K562 (cell line): ENCODE results near the gene ADORA1. TPM values are rescaled to one million over a fixed set of nuclear protein-coding genes. Genes with fewer than 3 reads are reported as not detected.

Experiments
- ATAC-seq: fragments of 200-7000 bp; cut with Tn5 transposase; 3 replicates; pipeline ENCODE4 v1.9.1; 2020; ENCODE audit warnings: moderate library complexity
- BruUV-seq: library from RNA; stranded (reverse); fragments of 400-500 nt; replicated peaks from 2 replicates; lab custom pipeline; 2021; lab: Mats Ljungman, UMichigan
- CTCF ChIA-PET: fragments of 300-600 bp; formaldehyde crosslinking; extraction: SDS; loops from one replicate; lab custom pipeline; 2021; ENCODE audit warnings: low intra/inter-chr PET ratio; lab: Yijun Ruan, JAX
- POLR2A ChIA-PET: fragments of 300-600, 350-650 bp; sonication (Branson Sonifier 250); formaldehyde crosslinking; extraction: SDS; loops from one replicate; lab custom pipeline; 2021; ENCODE audit warnings: antibody characterized with exemption, inconsistent platforms; lab: Yijun Ruan, JAX
- DNase-seq, 4 experiments: peaks; one replicate each; pipeline versions ENCODE4 v3.0.0 to v3.0.0-alpha.2; 2011 to 2018; ENCODE audit warnings: low spot score in 3 of 4, mixed read lengths in 3 of 4; ENCODE audit errors: extremely low read depth in 1 of 4
- FAIRE-seq: peaks from 2 replicates; lab custom pipeline; 2011; peaks lifted over from hg19 to GRCh38; lab: Jason Lieb, UNC
- H2AFZ ChIP-seq: 2 replicates; pipeline ENCODE4 v1.6.0; 2011; ENCODE audit warnings: low read depth, low read length, control low read depth, inconsistent platforms
- H3K27ac ChIP-seq: fragments of 200-600 bp; 3 replicates; pipeline ENCODE4 v1.8.0; 2011; ENCODE audit warnings: low read depth, mild to moderate bottlenecking, control low read depth, inconsistent platforms, low read length, moderate library complexity, mixed read lengths; ENCODE audit errors: extremely low read depth
- H3K27me3 ChIP-seq, 2 experiments: fragments of 300-600 bp in 1 of 2; 2 replicates in 1 of 2; 3 replicates in 1 of 2; pipeline versions ENCODE4 v1.6.0 to v1.8.0; 2011; ENCODE audit warnings: inconsistent platforms in 2 of 2, low read length in 2 of 2, mild to moderate bottlenecking in 1 of 2, mixed read lengths in 1 of 2, moderate library complexity in 1 of 2; ENCODE audit not compliant: control insufficient read depth in 2 of 2, insufficient read depth in 2 of 2
- H3K36me3 ChIP-seq: fragments of 300-600 bp; 3 replicates; pipeline ENCODE4 v1.8.0; 2011; ENCODE audit warnings: mild to moderate bottlenecking, low read length, inconsistent platforms; ENCODE audit not compliant: control insufficient read depth, insufficient read depth
- H3K4me1 ChIP-seq, 2 experiments: fragments of 200-600 bp in 1 of 2; replicated peaks in 1 of 2; 2 replicates in 1 of 2; 3 replicates in 1 of 2; pipeline versions ENCODE4 v1.5.1 to v1.8.0; 2011; ENCODE audit warnings: inconsistent platforms in 2 of 2, low read length in 2 of 2, mild to moderate bottlenecking in 1 of 2, mixed read lengths in 1 of 2, moderate library complexity in 1 of 2; ENCODE audit not compliant: control insufficient read depth in 2 of 2, insufficient read depth in 2 of 2
- H3K4me2 ChIP-seq: 2 replicates; pipeline ENCODE4 v1.6.1; 2011; ENCODE audit warnings: low read length, control low read depth, inconsistent platforms, mixed read lengths; ENCODE audit not compliant: insufficient read depth
- H3K4me3 ChIP-seq: fragments of 200-600 bp; sonication (generic), shearing (Covaris generic); 2 replicates; pipeline ENCODE4 v1.5.1; 2016; ENCODE audit warnings: control low read depth, inconsistent platforms
- H3K79me2 ChIP-seq: fragments of 200-600 bp; 3 replicates; pipeline ENCODE4 v1.8.0; 2011; ENCODE audit warnings: low read length, inconsistent platforms; ENCODE audit not compliant: control insufficient read depth, insufficient read depth
- H3K9ac ChIP-seq, 2 experiments: 2 replicates each; pipeline versions ENCODE4 v1.6.0 to v1.6.1; 2011; ENCODE audit warnings: low read depth in 2 of 2, low read length in 2 of 2, control low read depth in 1 of 2, inconsistent platforms in 1 of 2, mild to moderate bottlenecking in 1 of 2, mixed read lengths in 1 of 2; ENCODE audit not compliant: insufficient read depth in 1 of 2
- H3K9me1 ChIP-seq: one replicate; pipeline ENCODE4 v1.6.0; 2011; ENCODE audit warnings: inconsistent platforms, mild to moderate bottlenecking, low read length, moderate library complexity; ENCODE audit not compliant: control insufficient read depth, insufficient read depth
- H3K9me3 ChIP-seq: replicated peaks from 2 replicates; pipeline ENCODE4 v1.5.1; 2011; ENCODE audit warnings: low read depth, low read length, inconsistent platforms; ENCODE audit not compliant: control insufficient read depth, insufficient read depth
- H4K20me1 ChIP-seq: replicated peaks from 2 replicates; pipeline ENCODE4 v1.6.1; 2011; ENCODE audit warnings: low read length, inconsistent platforms, mixed read lengths; ENCODE audit not compliant: control insufficient read depth, insufficient read depth
- ARID1B ChIP-seq: fragments of 450-650 bp; IDR thresholded peaks from 2 replicates; pipeline ENCODE4 v1.6.1; 2016; ENCODE audit warnings: antibody characterized with exemption, mild to moderate bottlenecking, inconsistent platforms
- CSDE1 ChIP-seq, 2 experiments: fragments of 450-650 bp; IDR thresholded peaks; 2 replicates each; pipeline ENCODE4 v1.6.1; 2016; ENCODE audit warnings: mild to moderate bottlenecking in 1 of 2
- ELK3 ChIP-seq: fragments of 450-650 bp; formaldehyde crosslinking; IDR thresholded peaks from 2 replicates; pipeline ENCODE4 v1.4.0; 2020; ENCODE audit warnings: mild to moderate bottlenecking
- SAP30 ChIP-seq: fragments of 200-600 bp; sonication (generic); IDR thresholded peaks from 2 replicates; pipeline ENCODE4 v1.6.1; 2012; ENCODE audit warnings: borderline replicate concordance, low read depth, mild to moderate bottlenecking, moderate library complexity, low read length, control low read depth, inconsistent platforms; ENCODE audit not compliant: insufficient read depth, poor library complexity, severe bottlenecking
- SNIP1 ChIP-seq: fragments of 450-650 bp; IDR thresholded peaks from 2 replicates; pipeline ENCODE4 v1.7.1; 2017; ENCODE audit warnings: low read depth, mild to moderate bottlenecking
- SRSF3 ChIP-seq: fragments of 200-400 bp; formaldehyde crosslinking; IDR thresholded peaks from 2 replicates; pipeline ENCODE4 v1.6.1; 2016; ENCODE audit warnings: mild to moderate bottlenecking, low read length, moderate library complexity; ENCODE audit not compliant: insufficient read depth
- WGBS: fragments of 100-300 bp; shearing (Covaris generic); methylation state at CpG from one replicate; pipeline ENCODE4 v1.1.6; 2016; ENCODE audit warnings: low coverage, mixed read lengths; ENCODE audit not compliant: insufficient coverage; ENCODE audit errors: missing lambda C conversion rate; 5-methylcytosine and 5-hydroxymethylcytosine counted together
- in situ Hi-C: fragments of 300-500 bp; cut with MboI; formaldehyde crosslinking; loops from 4 replicates; pipeline ENCODE4 v1.15.0; 2018; ENCODE audit warnings: inconsistent platforms, mixed read lengths
- intact Hi-C: fragments of 100-400 bp; cut with micrococcal nuclease; formaldehyde crosslinking; loops from 2 replicates; pipeline ENCODE4 v1.14.2; 2022
- polyA plus RNA-seq, 8 experiments: library from polyadenylated mRNA; depleted of rRNA in 4 of 8; stranded (reverse) in 5 of 8; unstranded in 3 of 8; fragments of >200 nt; fragmentation: Nextera tagmentation in 2 of 8; fragmentation: Illumina TruSeq in 1 of 8; extraction: Ambion mirVana in 2 of 8; extraction: Trizol in 1 of 8; gene quantifications; 2 replicates each; pipeline versions ENCODE4 v1.2.1 to v1.2.3, GENCODE V29; 2011 to 2014; ENCODE audit warnings: inconsistent platforms in 1 of 8, missing spikeins in 1 of 8
- total RNA-seq, 7 experiments: library from RNA; depleted of rRNA in 6 of 7; stranded (reverse); fragments of >200 nt in 6 of 7; fragmentation: Illumina TruSeq in 2 of 7; extraction: Trizol in 2 of 7; gene quantifications; 2 replicates each; pipeline versions ENCODE4 v1.2.1 to v1.2.3, GENCODE V29; 2011 to 2021; ENCODE audit warnings: low replicate concordance in 1 of 7
- TF ChIP-seq, protein P1 (sequence below): sonication (generic); formaldehyde crosslinking; IDR thresholded peaks from 2 replicates; pipeline ENCODE4 v1.8.0; 2023; ENCODE audit warnings: missing genetic modification reagents, mild to moderate bottlenecking, borderline replicate concordance

Gene ADORA1
- total and polyA plus RNA-seq, 9 of the 15 experiments (the other 6 are each of a cell fraction or from before 2014, with no cell fraction given), result not detected

DNA sequence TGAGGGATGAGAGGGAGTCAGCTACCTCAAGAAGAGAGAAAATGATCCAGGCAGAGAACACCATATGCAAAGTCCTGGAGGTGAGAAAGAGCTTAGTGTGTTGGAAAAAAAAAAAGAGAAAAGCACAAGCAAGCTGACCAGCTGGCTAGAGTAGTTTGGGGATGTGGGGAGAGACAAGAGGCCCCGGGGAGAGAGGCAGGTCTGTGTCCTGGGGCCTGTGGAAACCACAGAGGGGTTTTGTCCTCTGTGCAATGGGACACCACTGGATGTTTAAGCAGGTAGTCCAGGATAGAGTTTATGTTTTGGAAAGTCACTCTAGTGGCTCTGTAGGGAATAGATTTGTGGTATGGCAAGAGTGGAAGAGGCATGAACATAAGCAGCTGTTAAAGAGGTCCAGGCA is 73.4 kb downstream of the ADORA1 start:
- H3K27me3 ChIP-seq, result peaks cover 34 to 55% of the 10 kb centered on the region in 2 experiments
- no peaks in the 10 kb centered on the region for H3K79me2 ChIP-seq
- H3K9me3 ChIP-seq, result no peaks in the 10 kb centered on the region
- no TSS peak for BruUV-seq
- no peak overlapping the region for H3K9ac ChIP-seq
- in situ Hi-C loops, result no loop called here
- no peak overlapping the region for H2AFZ ChIP-seq
- no peaks in the 10 kb centered on the region for H3K36me3 ChIP-seq
- no peak for DNase-seq
- no peak for FAIRE-seq
- ATAC-seq, result no peak
- intact Hi-C loops, result no loop called here
- H3K4me1 ChIP-seq, result no peaks in the 10 kb centered on the region
- no peak overlapping the region for H3K27ac ChIP-seq
- H4K20me1 ChIP-seq, result no peaks in the 10 kb centered on the region; the same call in 1 of the 2 replicates
- H3K4me3 ChIP-seq, result no peak overlapping the region
- TF ChIP-seq ARID1B (no peak), SAP30 (no peak)
- no peak overlapping the region for H3K4me2 ChIP-seq
- ChIA-PET POLR2A (interaction anchor here (0.7 kb wide), 1 partner anchor 77 kb away, joined by 3 read pairs; no protein-coding TSS in a partner anchor), CTCF (no interaction called here)
- WGBS, result 14% methylated on average over 1 of the region's 1 CpG
- no peaks in the 10 kb centered on the region for H3K9me1 ChIP-seq

DNA sequence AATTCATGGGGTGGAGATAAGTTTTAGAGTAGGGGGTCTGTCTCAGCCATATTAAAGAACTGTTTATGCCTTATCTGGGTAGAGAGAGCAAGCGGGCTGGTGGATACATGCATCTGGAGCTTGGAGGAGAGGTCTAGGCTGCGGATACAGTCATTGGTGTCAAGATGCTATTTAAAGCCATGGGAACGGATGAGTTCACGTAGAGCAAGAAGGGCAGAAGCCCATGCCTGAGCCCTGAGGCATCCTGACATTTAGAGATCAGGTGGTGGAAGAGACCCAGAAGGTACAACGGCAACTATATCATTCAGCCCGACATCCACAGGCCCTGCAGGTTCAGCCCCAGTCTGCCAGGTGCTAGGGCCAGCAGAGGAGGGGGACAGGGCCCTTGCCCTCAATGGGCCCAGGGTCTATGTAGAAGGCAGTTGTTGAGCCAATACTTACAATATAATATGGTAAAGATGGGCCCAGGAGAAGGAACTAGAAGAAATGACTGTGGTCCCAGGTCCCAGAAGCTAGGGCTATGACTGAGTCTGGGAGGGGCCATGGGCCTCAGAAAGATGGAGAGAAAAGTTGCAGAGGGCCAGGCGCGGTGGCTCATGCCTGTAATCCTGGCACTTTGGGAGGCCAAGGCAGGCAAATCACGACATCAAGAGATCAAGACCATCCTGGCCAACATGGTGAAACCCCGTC is 74.1 kb downstream of the ADORA1 start:
- Histone ChIP-seq H3K27ac (no peak overlapping the region), H3K4me2 (no peak overlapping the region), H3K4me3 (no peak overlapping the region), H3K4me1 (no peaks in the 10 kb centered on the region), H3K36me3 (no peaks in the 10 kb centered on the region), H3K79me2 (no peaks in the 10 kb centered on the region), H3K9ac (no peak overlapping the region), H3K27me3 (peaks cover 34 to 63% of the 10 kb centered on the region in 2 experiments), H4K20me1 (no peaks in the 10 kb centered on the region; the same call in 1 of the 2 replicates), H3K9me1 (no peaks in the 10 kb centered on the region), H2AFZ (no peak overlapping the region), H3K9me3 (no peaks in the 10 kb centered on the region)
- no TSS peak for BruUV-seq
- ChIA-PET CTCF (no interaction called here), POLR2A (interaction anchor here (0.7 kb wide), 2 partner anchors 23 to 77 kb away, joined by 3 read pairs; no protein-coding TSS in a partner anchor)
- DNase-seq, result no peak
- in situ Hi-C loops, result no loop called here
- no peak for FAIRE-seq
- under 1% methylated on average over 10 of the region's 10 CpGs for WGBS
- intact Hi-C loops, result no loop called here
- ATAC-seq, result no peak
- TF ChIP-seq, protein P1, sequence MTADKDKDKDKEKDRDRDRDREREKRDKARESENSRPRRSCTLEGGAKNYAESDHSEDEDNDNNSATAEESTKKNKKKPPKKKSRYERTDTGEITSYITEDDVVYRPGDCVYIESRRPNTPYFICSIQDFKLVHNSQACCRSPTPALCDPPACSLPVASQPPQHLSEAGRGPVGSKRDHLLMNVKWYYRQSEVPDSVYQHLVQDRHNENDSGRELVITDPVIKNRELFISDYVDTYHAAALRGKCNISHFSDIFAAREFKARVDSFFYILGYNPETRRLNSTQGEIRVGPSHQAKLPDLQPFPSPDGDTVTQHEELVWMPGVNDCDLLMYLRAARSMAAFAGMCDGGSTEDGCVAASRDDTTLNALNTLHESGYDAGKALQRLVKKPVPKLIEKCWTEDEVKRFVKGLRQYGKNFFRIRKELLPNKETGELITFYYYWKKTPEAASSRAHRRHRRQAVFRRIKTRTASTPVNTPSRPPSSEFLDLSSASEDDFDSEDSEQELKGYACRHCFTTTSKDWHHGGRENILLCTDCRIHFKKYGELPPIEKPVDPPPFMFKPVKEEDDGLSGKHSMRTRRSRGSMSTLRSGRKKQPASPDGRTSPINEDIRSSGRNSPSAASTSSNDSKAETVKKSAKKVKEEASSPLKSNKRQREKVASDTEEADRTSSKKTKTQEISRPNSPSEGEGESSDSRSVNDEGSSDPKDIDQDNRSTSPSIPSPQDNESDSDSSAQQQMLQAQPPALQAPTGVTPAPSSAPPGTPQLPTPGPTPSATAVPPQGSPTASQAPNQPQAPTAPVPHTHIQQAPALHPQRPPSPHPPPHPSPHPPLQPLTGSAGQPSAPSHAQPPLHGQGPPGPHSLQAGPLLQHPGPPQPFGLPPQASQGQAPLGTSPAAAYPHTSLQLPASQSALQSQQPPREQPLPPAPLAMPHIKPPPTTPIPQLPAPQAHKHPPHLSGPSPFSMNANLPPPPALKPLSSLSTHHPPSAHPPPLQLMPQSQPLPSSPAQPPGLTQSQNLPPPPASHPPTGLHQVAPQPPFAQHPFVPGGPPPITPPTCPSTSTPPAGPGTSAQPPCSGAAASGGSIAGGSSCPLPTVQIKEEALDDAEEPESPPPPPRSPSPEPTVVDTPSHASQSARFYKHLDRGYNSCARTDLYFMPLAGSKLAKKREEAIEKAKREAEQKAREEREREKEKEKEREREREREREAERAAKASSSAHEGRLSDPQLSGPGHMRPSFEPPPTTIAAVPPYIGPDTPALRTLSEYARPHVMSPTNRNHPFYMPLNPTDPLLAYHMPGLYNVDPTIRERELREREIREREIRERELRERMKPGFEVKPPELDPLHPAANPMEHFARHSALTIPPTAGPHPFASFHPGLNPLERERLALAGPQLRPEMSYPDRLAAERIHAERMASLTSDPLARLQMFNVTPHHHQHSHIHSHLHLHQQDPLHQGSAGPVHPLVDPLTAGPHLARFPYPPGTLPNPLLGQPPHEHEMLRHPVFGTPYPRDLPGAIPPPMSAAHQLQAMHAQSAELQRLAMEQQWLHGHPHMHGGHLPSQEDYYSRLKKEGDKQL (CRISPR knock-in tag), result no peak
- no peak for TF ChIP-seq CSDE1 (IDR thresholded peaks at IDR 0.05)
- TF ChIP-seq SNIP1, result no peak
- TF ChIP-seq SRSF3, result no peak
- no peak for TF ChIP-seq ELK3 (CRISPR knock-in tag)
